GM12865 (cell line): ENCODE results near the gene MVD.

Experiments used
- DNase-seq: peaks from one replicate; pipeline ENCODE4 v3.0.0; 2010; ENCODE audit warnings: low read depth
- H3K4me3 ChIP-seq: 2 replicates; pipeline ENCODE4 v1.5.1; 2011; ENCODE audit warnings: mild to moderate bottlenecking, low read depth, low read length, control low read depth
- TF ChIP-seq, protein P1 (sequence below): IDR thresholded peaks from 2 replicates; pipeline ENCODE4 v1.5.1; 2011; ENCODE audit warnings: low read length, control low read depth, low read depth, inconsistent platforms; ENCODE audit not compliant: insufficient read depth; ENCODE audit errors: missing control alignments

Gene MVD

GRCh38 chr16:88623858-88624257, 39.0 kb downstream of the MVD start:
- no peak for DNase-seq
- no peak overlapping the region for H3K4me3 ChIP-seq
- TF ChIP-seq, protein P1, sequence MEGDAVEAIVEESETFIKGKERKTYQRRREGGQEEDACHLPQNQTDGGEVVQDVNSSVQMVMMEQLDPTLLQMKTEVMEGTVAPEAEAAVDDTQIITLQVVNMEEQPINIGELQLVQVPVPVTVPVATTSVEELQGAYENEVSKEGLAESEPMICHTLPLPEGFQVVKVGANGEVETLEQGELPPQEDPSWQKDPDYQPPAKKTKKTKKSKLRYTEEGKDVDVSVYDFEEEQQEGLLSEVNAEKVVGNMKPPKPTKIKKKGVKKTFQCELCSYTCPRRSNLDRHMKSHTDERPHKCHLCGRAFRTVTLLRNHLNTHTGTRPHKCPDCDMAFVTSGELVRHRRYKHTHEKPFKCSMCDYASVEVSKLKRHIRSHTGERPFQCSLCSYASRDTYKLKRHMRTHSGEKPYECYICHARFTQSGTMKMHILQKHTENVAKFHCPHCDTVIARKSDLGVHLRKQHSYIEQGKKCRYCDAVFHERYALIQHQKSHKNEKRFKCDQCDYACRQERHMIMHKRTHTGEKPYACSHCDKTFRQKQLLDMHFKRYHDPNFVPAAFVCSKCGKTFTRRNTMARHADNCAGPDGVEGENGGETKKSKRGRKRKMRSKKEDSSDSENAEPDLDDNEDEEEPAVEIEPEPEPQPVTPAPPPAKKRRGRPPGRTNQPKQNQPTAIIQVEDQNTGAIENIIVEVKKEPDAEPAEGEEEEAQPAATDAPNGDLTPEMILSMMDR, result no peak

GRCh38 chr16:88622866-88623265, 40.0 kb downstream of the MVD start:
- no peak for DNase-seq
- H3K4me3 ChIP-seq, result no peak overlapping the region
- TF ChIP-seq, protein P1, result no peak

DNA sequence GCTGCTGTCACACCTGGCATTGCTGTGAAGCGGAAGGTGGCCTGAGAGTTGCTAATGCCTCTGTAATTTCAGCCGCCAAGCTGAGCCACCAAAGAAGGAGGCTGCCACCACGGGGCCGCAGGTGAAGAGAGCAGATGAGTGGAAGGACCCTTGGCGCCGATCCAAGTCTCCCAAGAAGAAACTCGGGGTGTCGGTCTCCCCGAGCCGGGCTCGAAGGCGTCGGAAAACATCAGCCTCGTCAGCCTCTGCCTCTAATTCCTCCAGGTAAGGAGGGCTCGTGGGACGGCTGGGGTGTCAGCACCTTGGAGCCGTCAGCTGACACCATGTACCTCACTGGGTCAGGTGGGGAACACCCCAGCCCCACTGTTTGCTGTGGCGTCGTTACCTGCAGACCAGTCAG, 40.8 kb downstream of the MVD start:
- TF ChIP-seq, protein P1, result no peak
- H3K4me3 ChIP-seq, result no peak overlapping the region
- DNase-seq, result no peak

GRCh38 chr16:88619859-88620815, 42.8 kb downstream of the MVD start:
- no peak for DNase-seq
- H3K4me3 ChIP-seq, result no peak overlapping the region
- TF ChIP-seq, protein P1, result no peak

- TF ChIP-seq, protein P1, result no peak
- DNase-seq, result no peak
- H3K4me3 ChIP-seq, result no peak overlapping the region
Observed at GRCh38 chr16:88618956-88619667, 43.8 kb downstream of the MVD start.

GRCh38 chr16:88618182-88618955, 44.5 kb downstream of the MVD start:
- DNase-seq, result no peak
- TF ChIP-seq, protein P1, result no peak
- no peak overlapping the region for H3K4me3 ChIP-seq
